Mucosa of descending colon (tissue), 3 donors: ENCODE measurements around the gene SEC24D. TPM values are rescaled to one million over a fixed set of nuclear protein-coding genes. Genes with fewer than 3 reads are reported as not detected.

ENCODE experiments used
- ATAC-seq: fragments of 200-7000 bp; cut with Tn5 transposase; one replicate; pipeline ENCODE4 v1.9.1; 2020; ENCODE audit warnings: mild to moderate bottlenecking, moderate library complexity
- DNase-seq, 3 donors: peaks; one replicate each; pipeline ENCODE4 v3.0.0-alpha.2; 2020
- H3K36me3 ChIP-seq: fragments of 200-600 bp; one replicate; pipeline ENCODE4 v1.8.0; 2021; ENCODE audit warnings: low read depth, mild to moderate bottlenecking
- H3K4me1 ChIP-seq: fragments of 200-600 bp; one replicate; pipeline ENCODE4 v1.8.0; 2021; ENCODE audit warnings: low read depth, mild to moderate bottlenecking
- H3K4me3 ChIP-seq: fragments of 200-600 bp; one replicate; pipeline ENCODE4 v1.8.0; 2021; ENCODE audit warnings: mild to moderate bottlenecking
- H3K9me3 ChIP-seq: fragments of 200-600 bp; one replicate; pipeline ENCODE4 v1.8.0; 2021; ENCODE audit warnings: mild to moderate bottlenecking
- intact Hi-C, 2 donors: fragments of 100-400 bp; cut with DNase I in 1 of 2; cut with micrococcal nuclease in 1 of 2; formaldehyde crosslinking; loops; one replicate each; pipeline versions ENCODE4 v1.11.0 to v1.11.1; 2022; cut with DNase I, micrococcal nuclease
- total RNA-seq, 3 donors: library from RNA; stranded (reverse); fragmentation: NEBNext Ultra II Directional in 2 of 3; extraction: Animal tissue kit (Norgen Biotek cat#: 25700) in 2 of 3; gene quantifications; one replicate each; pipeline versions ENCODE4 v1.2.1 to v1.2.4, GENCODE V29; 2021 to 2023
- TF ChIP-seq, protein P1 (sequence below): fragments of 200-600 bp; IDR thresholded peaks from one replicate; pipeline ENCODE4 v1.8.0; 2022; ENCODE audit warnings: antibody characterized with exemption, mild to moderate bottlenecking
- donor health status: DM: no; HTN: no; CAD: no; lungs with moderate emphysema.
- donor health status: DM: no; HTN: no; CAD: no.
- donor health status: DM: no; HTN: yes; CAD: no.

SEC24D gene
- total RNA-seq, 3 donors from 2014 or later = 22.1 to 55.6 (median 45.3) TPM

DNA sequence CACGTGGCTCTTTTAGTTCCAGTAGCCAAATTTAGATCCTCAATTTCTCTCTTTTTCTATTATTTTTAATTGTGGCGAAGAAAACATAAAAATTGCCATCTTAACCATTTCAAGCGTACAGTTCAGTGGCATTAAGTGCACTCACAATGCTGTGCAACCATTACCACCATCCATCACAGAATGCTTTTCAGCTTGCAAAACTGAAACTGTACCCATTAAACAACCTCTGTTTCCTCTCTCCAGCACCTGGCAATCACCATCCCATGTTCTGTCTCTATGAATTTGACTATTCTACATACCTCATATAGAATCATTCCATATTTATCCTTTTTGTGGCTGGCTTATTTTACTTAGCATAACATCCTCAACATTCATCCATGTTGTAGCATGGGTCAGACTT, 75.8 kb downstream of the SEC24D start:
- intact Hi-C loops = loop anchor here in 1 of 2 donors (10.0 kb wide), 1 partner anchor 205 kb away; no protein-coding TSS in a partner anchor
- DNase-seq (no peak), ATAC-seq (no peak)
- TF ChIP-seq, protein P1, sequence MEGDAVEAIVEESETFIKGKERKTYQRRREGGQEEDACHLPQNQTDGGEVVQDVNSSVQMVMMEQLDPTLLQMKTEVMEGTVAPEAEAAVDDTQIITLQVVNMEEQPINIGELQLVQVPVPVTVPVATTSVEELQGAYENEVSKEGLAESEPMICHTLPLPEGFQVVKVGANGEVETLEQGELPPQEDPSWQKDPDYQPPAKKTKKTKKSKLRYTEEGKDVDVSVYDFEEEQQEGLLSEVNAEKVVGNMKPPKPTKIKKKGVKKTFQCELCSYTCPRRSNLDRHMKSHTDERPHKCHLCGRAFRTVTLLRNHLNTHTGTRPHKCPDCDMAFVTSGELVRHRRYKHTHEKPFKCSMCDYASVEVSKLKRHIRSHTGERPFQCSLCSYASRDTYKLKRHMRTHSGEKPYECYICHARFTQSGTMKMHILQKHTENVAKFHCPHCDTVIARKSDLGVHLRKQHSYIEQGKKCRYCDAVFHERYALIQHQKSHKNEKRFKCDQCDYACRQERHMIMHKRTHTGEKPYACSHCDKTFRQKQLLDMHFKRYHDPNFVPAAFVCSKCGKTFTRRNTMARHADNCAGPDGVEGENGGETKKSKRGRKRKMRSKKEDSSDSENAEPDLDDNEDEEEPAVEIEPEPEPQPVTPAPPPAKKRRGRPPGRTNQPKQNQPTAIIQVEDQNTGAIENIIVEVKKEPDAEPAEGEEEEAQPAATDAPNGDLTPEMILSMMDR = no peak
- Histone ChIP-seq H3K4me3 (no peak overlapping the region), H3K4me1 (peaks cover 2% of the 10 kb centered on the region), H3K36me3 (no peaks in the 10 kb centered on the region), H3K9me3 (no peaks in the 10 kb centered on the region)

- TF ChIP-seq, protein P1 = no peak
- ATAC-seq (no peak), DNase-seq (no peak)
- Histone ChIP-seq H3K4me3 (no peak overlapping the region), H3K4me1 (peaks cover 2% of the 10 kb centered on the region), H3K36me3 (no peaks in the 10 kb centered on the region), H3K9me3 (no peaks in the 10 kb centered on the region)
- intact Hi-C loops = no loop called here
Measured at GRCh38 chr4:118759481-118759880, 76.4 kb downstream of the SEC24D start.

DNA sequence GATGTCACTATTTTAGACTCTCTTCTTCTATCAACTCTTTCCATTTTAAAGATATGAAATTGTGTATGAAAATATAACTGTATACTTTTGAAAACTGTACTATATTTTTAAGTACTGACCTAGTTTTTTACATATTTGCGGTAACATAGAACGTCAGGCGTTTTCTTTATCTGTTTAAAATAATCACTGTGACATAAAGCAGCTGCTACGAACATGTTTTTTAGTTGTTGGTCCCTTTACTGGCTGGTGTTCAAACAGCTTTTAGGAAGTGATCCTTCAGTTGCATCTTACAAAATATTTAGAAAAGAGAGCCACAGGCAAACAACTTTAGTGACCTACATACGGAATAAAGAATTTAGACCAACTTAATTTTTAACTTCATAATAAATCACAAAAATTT, 77.6 kb downstream of the SEC24D start:
- no peak for ATAC-seq
- peaks cover 2% of the 10 kb centered on the region for H3K4me1 ChIP-seq
- DNase-seq = no peak
- no peak overlapping the region for H3K4me3 ChIP-seq
- intact Hi-C loops = no loop called here
- TF ChIP-seq, protein P1 = no peak
- no peaks in the 10 kb centered on the region for H3K9me3 ChIP-seq
- no peaks in the 10 kb centered on the region for H3K36me3 ChIP-seq

DNA sequence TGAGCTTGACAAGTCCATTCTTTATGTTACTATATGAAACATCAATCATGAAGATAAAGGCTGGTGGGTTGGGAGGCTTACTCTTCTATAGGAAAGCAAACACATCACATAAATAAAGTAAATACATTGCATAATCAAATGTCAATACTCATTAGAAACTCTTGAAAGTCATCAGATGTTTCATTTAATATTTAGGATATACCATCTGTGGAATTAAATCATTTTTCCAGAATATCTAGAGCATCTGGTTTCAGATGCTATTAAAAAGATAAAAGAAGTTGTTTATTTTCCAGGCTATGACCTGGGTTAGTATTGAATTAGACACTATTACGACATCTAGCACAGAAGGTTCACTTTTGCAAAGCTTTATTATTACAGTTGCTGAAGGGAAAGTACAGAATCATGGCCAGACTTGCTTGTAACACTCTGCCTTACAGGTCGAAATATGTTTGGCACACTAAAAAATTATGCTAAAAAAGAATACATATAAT, 78.1 kb downstream of the SEC24D start:
- Histone ChIP-seq H3K4me3 (no peak overlapping the region), H3K36me3 (no peaks in the 10 kb centered on the region), H3K4me1 (peaks cover 2% of the 10 kb centered on the region), H3K9me3 (no peaks in the 10 kb centered on the region)
- TF ChIP-seq, protein P1 = no peak
- no peak for ATAC-seq
- intact Hi-C loops = no loop called here
- no peak for DNase-seq

DNA sequence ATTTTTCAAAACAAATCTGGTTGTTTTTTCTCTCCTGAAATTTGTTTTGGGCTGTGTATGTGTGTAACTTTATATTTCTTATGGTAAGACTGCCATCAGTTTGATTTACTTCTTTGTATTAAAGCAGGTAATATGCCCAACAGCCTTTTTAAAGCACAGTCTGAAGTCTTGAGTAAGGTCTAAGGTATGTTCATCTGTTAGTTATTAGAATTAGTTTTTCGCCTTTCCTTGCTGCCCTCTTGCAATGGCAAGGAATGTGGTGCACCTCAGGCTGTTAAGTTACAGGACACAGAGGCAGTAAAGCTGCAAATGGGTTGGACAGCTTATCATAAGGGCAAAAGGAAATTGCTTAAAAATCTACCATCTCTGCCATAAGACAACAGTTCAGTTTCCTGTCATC, 79.0 kb downstream of the SEC24D start:
- intact Hi-C loops = no loop called here

More for the DNA sequence above, 79.0 kb downstream of the SEC24D start:
- H3K9me3 ChIP-seq = no peaks in the 10 kb centered on the region
- TF ChIP-seq, protein P1 = no peak
- peaks cover 2% of the 10 kb centered on the region for H3K4me1 ChIP-seq
- no peaks in the 10 kb centered on the region for H3K36me3 ChIP-seq
- ATAC-seq (no peak), DNase-seq (no peak)
- H3K4me3 ChIP-seq = no peak overlapping the region
